Endothelial cell of umbilical vein (primary cell): ENCODE results near the gene RBMS3. TPM values are rescaled to one million over a fixed set of nuclear protein-coding genes. Genes with fewer than 3 reads are reported as not detected.

ENCODE experiments used
- BruUV-seq: library from RNA; stranded (reverse); fragments of 400-500 nt; replicated peaks from 2 replicates; lab custom pipeline; 2021; lab: Mats Ljungman, UMichigan
- CTCF ChIA-PET: fragments of 300-600, 350-600 bp; sonication (Branson Sonifier 250); formaldehyde crosslinking; loops from one replicate; lab custom pipeline; 2021; ENCODE audit warnings: antibody characterized with exemption, inconsistent platforms; lab: Charles Lee
- POLR2A ChIA-PET: fragments of 300-600, 350-600 bp; sonication (Branson Sonifier 250); formaldehyde crosslinking; loops from one replicate; lab custom pipeline; 2021; ENCODE audit warnings: antibody characterized with exemption, inconsistent platforms; lab: Charles Lee
- DNase-seq: peaks from one replicate; pipeline ENCODE4 v3.0.0-alpha.2; 2011; ENCODE audit warnings: low read depth, low spot score
- FAIRE-seq: peaks from 2 replicates; lab custom pipeline; 2011; peaks lifted over from hg19 to GRCh38; lab: Jason Lieb, UNC
- H2AFZ ChIP-seq: 2 replicates; pipeline ENCODE4 v1.6.0; 2012; ENCODE audit warnings: low read depth, low read length, control low read depth, inconsistent platforms
- H3K27ac ChIP-seq: 2 replicates; pipeline ENCODE4 v1.5.1; 2011; ENCODE audit warnings: low read depth, mild to moderate bottlenecking, control low read depth, low read length, moderate library complexity; ENCODE audit not compliant: insufficient read depth
- H3K27me3 ChIP-seq, 2 experiments: 2 replicates each; pipeline versions ENCODE4 v1.6.0 to v1.6.1; 2011; ENCODE audit warnings: low read length in 2 of 2, mixed read lengths in 1 of 2; ENCODE audit not compliant: control insufficient read depth in 2 of 2, insufficient read depth in 2 of 2
- H3K36me3 ChIP-seq, 2 experiments: 2 replicates in 1 of 2; 3 replicates in 1 of 2; pipeline ENCODE4 v1.5.1; 2011; ENCODE audit warnings: low read length in 2 of 2, mild to moderate bottlenecking in 1 of 2, moderate library complexity in 1 of 2; ENCODE audit not compliant: control insufficient read depth in 2 of 2, insufficient read depth in 2 of 2; ENCODE audit errors: extremely low read depth in 1 of 2
- H3K4me1 ChIP-seq: 3 replicates; pipeline ENCODE4 v1.5.1; 2011; ENCODE audit warnings: mild to moderate bottlenecking, low read length; ENCODE audit not compliant: control insufficient read depth, insufficient read depth; ENCODE audit errors: extremely low read depth
- H3K4me2 ChIP-seq: 2 replicates; pipeline ENCODE4 v1.6.1; 2011; ENCODE audit warnings: low read length, control low read depth, mixed read lengths; ENCODE audit not compliant: insufficient read depth
- H3K4me3 ChIP-seq, 3 experiments: fragments of 200-600 bp in 1 of 3; sonication (generic), shearing (Covaris generic) in 1 of 3; replicated peaks in 1 of 3; 2 replicates each; pipeline ENCODE4 v1.5.1; 2011 to 2016; ENCODE audit warnings: control low read depth in 3 of 3, low read length in 3 of 3, mild to moderate bottlenecking in 2 of 3, inconsistent platforms in 1 of 3, low read depth in 1 of 3, moderate library complexity in 1 of 3; ENCODE audit not compliant: insufficient read depth in 1 of 3
- H3K79me2 ChIP-seq: 2 replicates; pipeline ENCODE4 v1.6.0; 2012; ENCODE audit warnings: low read length, inconsistent platforms; ENCODE audit not compliant: control insufficient read depth, insufficient read depth
- H3K9ac ChIP-seq: replicated peaks from 2 replicates; pipeline ENCODE3; 2011; ENCODE audit warnings: low read length, control low read depth; ENCODE audit not compliant: insufficient read depth; ENCODE audit errors: extremely low read depth
- H3K9me1 ChIP-seq: replicated peaks from 3 replicates; pipeline ENCODE4 v1.6.0; 2011; ENCODE audit warnings: mild to moderate bottlenecking, low read length; ENCODE audit not compliant: control insufficient read depth, insufficient read depth; ENCODE audit errors: extremely low read depth
- H3K9me3 ChIP-seq: replicated peaks from 2 replicates; pipeline ENCODE4 v1.5.1; 2012; ENCODE audit warnings: low read length, inconsistent platforms; ENCODE audit not compliant: control insufficient read depth, insufficient read depth
- H4K20me1 ChIP-seq: replicated peaks from 2 replicates; pipeline ENCODE3; 2011; ENCODE audit warnings: mild to moderate bottlenecking, low read length; ENCODE audit not compliant: control insufficient read depth, insufficient read depth; ENCODE audit errors: extremely low read depth
- EZH2 ChIP-seq: IDR thresholded peaks from 2 replicates; pipeline ENCODE4 v1.6.1; 2012; ENCODE audit warnings: borderline replicate concordance, low read depth, mild to moderate bottlenecking, moderate library complexity, low read length, inconsistent platforms; ENCODE audit not compliant: severe bottlenecking
- GATA2 ChIP-seq: IDR thresholded peaks from 2 replicates; pipeline ENCODE4 v1.7.0; 2011; ENCODE audit warnings: low read depth, mild to moderate bottlenecking, moderate library complexity, mixed read lengths, low read length; ENCODE audit not compliant: insufficient read length, insufficient read depth
- JUN ChIP-seq: IDR thresholded peaks from 2 replicates; pipeline ENCODE4 v1.6.1; 2011; ENCODE audit warnings: borderline replicate concordance, low read depth; ENCODE audit not compliant: insufficient read length, insufficient read depth
- MYC ChIP-seq: IDR thresholded peaks from one replicate; pipeline ENCODE4 v1.6.1; 2011; ENCODE audit warnings: mild to moderate bottlenecking, low read depth, low read length
- POLR2AphosphoS5 ChIP-seq: IDR thresholded peaks from 2 replicates; pipeline ENCODE4 v1.6.1; 2012; ENCODE audit warnings: low read depth, mild to moderate bottlenecking, control low read depth, low read length, moderate library complexity; ENCODE audit not compliant: insufficient read depth
- dilution Hi-C: fragments of 300-500 bp; cut with MboI; formaldehyde crosslinking; loops from one replicate; pipeline ENCODE4 v1.15.0; 2019; ENCODE audit warnings: low sequenced_read_pairs; ENCODE audit not compliant: extremely low pct_ligation_motif_present
- intact Hi-C: fragments of 100-400 bp; cut with micrococcal nuclease; formaldehyde crosslinking; loops from one replicate; pipeline ENCODE4 v1.10.0; 2022
- polyA plus RNA-seq, 4 experiments: library from polyadenylated mRNA; depleted of rRNA in 3 of 4; stranded (reverse) in 3 of 4; unstranded in 1 of 4; fragments of >200 nt; gene quantifications; 2 replicates each; pipeline versions ENCODE4 v1.2.1 to v1.2.3, GENCODE V29; 2011 to 2012; ENCODE audit warnings: missing spikeins in 1 of 4
- total RNA-seq: library from RNA; stranded (reverse); gene quantifications from 2 replicates; pipeline ENCODE4 v1.2.3, GENCODE V29; 2021
- TF ChIP-seq, protein P1 (sequence below), 2 donors: IDR thresholded peaks; 1 replicate in 1 of 2; 2 replicates in 1 of 2; pipeline ENCODE4 v1.5.1; 2011; ENCODE audit warnings: low read length in 2 of 2, mild to moderate bottlenecking in 2 of 2, moderate library complexity in 2 of 2, control low read depth in 1 of 2, inconsistent platforms in 1 of 2, low read depth in 1 of 2; ENCODE audit not compliant: insufficient read depth in 1 of 2; ENCODE audit errors: extremely low read depth in 1 of 2

Gene RBMS3
- total and polyA plus RNA-seq, 2 donors (not counting 3 experiments of a cell fraction or from before 2014, with no cell fraction given) = 13.6 to 42.3 TPM

DNA sequence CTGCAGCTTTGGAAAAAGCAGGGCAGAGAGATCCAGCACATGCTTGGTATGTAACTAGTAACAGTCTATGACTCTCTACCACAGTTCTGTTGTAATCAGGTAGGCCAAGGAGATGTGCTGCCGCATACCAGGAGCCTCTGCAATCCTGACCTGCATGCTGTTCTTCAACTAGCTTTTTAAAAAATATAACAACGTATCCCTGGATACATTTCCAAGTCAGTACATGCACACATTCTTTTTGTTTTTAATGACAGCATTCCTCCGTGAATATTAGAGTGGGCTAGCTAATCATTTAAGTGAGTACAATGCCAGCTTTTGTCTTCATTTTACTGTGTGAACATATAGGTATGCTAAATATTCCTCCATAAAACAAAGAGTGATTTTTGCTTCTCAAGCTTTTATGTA, 437.8 kb downstream of the RBMS3 start:
- ChIA-PET POLR2A (no interaction called here), CTCF (interaction anchor here (0.5 to 0.9 kb wide), 2 partner anchors 10 to 70 kb away, joined by 3 read pairs; no protein-coding TSS in a partner anchor)
- Histone ChIP-seq H3K4me3 (no peak overlapping the region), H2AFZ (no peak overlapping the region), H3K9me3 (no peaks in the 10 kb centered on the region), H3K27ac (no peak overlapping the region), H4K20me1 (no peaks in the 10 kb centered on the region), H3K4me1 (no peaks in the 10 kb centered on the region), H3K4me2 (no peak overlapping the region), H3K9me1 (no peaks in the 10 kb centered on the region), H3K79me2 (no peaks in the 10 kb centered on the region), H3K9ac (no peak overlapping the region), H3K27me3 (no peaks in the 10 kb centered on the region), H3K36me3 (no peaks in the 10 kb centered on the region)
- BruUV-seq = no TSS peak
- TF ChIP-seq, protein P1, sequence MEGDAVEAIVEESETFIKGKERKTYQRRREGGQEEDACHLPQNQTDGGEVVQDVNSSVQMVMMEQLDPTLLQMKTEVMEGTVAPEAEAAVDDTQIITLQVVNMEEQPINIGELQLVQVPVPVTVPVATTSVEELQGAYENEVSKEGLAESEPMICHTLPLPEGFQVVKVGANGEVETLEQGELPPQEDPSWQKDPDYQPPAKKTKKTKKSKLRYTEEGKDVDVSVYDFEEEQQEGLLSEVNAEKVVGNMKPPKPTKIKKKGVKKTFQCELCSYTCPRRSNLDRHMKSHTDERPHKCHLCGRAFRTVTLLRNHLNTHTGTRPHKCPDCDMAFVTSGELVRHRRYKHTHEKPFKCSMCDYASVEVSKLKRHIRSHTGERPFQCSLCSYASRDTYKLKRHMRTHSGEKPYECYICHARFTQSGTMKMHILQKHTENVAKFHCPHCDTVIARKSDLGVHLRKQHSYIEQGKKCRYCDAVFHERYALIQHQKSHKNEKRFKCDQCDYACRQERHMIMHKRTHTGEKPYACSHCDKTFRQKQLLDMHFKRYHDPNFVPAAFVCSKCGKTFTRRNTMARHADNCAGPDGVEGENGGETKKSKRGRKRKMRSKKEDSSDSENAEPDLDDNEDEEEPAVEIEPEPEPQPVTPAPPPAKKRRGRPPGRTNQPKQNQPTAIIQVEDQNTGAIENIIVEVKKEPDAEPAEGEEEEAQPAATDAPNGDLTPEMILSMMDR (IDR thresholded peaks at IDR 0.05; ENCODE audit: extremely low read depth in 1 of 2, insufficient read depth in 1 of 2, low read depth in 1 of 2, low read length in 2 of 2) = no peak
- TF ChIP-seq GATA2 (no peak), MYC (no peak), POLR2AphosphoS5 (no peak), JUN (no peak), EZH2 (no peak)
- FAIRE-seq (no peak), DNase-seq (no peak)
- intact Hi-C loops (no loop called here), dilution Hi-C loops (no loop called here)
